Activated CD8-positive, alpha-beta memory T cell treated with anti-CD3 and anti-CD28 coated beads, Interleukin-2, amount 50 U/mL, for 24 hours (primary cell): Measurements from ENCODE around the gene E2F3.
"Not testable (repeated sequence)": the region's sequence is repeated elsewhere in the genome, so short reads cannot be mapped to it uniquely, and the experiment has no call there.

Experiments used
- DNase-seq: peaks from one replicate; pipeline ENCODE4 v3.0.0-alpha.2; 2020; ENCODE audit errors: extremely low read depth

The E2F3 gene

GRCh38 chr6:20433929-20434328 is 32.2 kb downstream of the E2F3 start:
- DNase-seq: no peak

GRCh38 chr6:20434766-20435165 is 33.1 kb downstream of the E2F3 start:
- DNase-seq: no peak

- no peak for DNase-seq
Measured at GRCh38 chr6:20436719-20437118, 35.0 kb downstream of the E2F3 start.

GRCh38 chr6:20437639-20438038 is 36.0 kb downstream of the E2F3 start:
- no peak for DNase-seq

GRCh38 chr6:20438462-20439070 is 36.9 kb downstream of the E2F3 start:
- no peak for DNase-seq

GRCh38 chr6:20439558-20439957 is 37.9 kb downstream of the E2F3 start:
- DNase-seq: no peak

- DNase-seq: no peak
Measured at GRCh38 chr6:20440296-20440695, 38.6 kb downstream of the E2F3 start.

- no peak for DNase-seq
Measured at GRCh38 chr6:20441236-20441635, 39.6 kb downstream of the E2F3 start.

- no peak for DNase-seq
Measured at GRCh38 chr6:20441921-20442320, 40.2 kb downstream of the E2F3 start.

GRCh38 chr6:20444786-20445271 is 43.1 kb downstream of the E2F3 start:
- no peak for DNase-seq

- DNase-seq: no peak
Measured at GRCh38 chr6:20447157-20447556, 45.5 kb downstream of the E2F3 start.

- no peak for DNase-seq
Measured at GRCh38 chr6:20447581-20448132, 46.0 kb downstream of the E2F3 start.

- DNase-seq: no peak
Measured at GRCh38 chr6:20448828-20449227, 47.1 kb downstream of the E2F3 start.

- DNase-seq: no peak
Measured at GRCh38 chr6:20454204-20454824, 52.6 kb downstream of the E2F3 start.

GRCh38 chr6:20455251-20455940 is 53.7 kb downstream of the E2F3 start:
- DNase-seq: no peak

- no peak for DNase-seq
Measured at GRCh38 chr6:20458027-20458894, 56.6 kb downstream of the E2F3 start.

GRCh38 chr6:20459682-20460081 is 58.0 kb downstream of the E2F3 start:
- DNase-seq: no peak

GRCh38 chr6:20461576-20461975 is 59.9 kb downstream of the E2F3 start:
- no peak for DNase-seq

- no peak for DNase-seq
Measured at GRCh38 chr6:20463396-20463795, 61.7 kb downstream of the E2F3 start.

GRCh38 chr6:20464041-20464440 is 62.4 kb downstream of the E2F3 start:
- no peak for DNase-seq

GRCh38 chr6:20464847-20465246 is 63.2 kb downstream of the E2F3 start:
- no peak for DNase-seq

GRCh38 chr6:20465616-20466015 is 63.9 kb downstream of the E2F3 start:
- DNase-seq: not testable (repeated sequence)
